Activated CD4-positive, alpha-beta T cell treated with anti-CD3 and anti-CD28 coated beads, Interleukin-2, Interleukin-6, amounts not matched to agents 100 ng/mL and 50 ng/mL, durations not matched to agents 16 hours and 8 hours (primary cell): ENCODE measurements around the gene MEGF11.

ENCODE experiments used
- DNase-seq: peaks from one replicate; pipeline ENCODE4 v3.0.0-alpha.2; 2020

MEGF11 gene

DNA sequence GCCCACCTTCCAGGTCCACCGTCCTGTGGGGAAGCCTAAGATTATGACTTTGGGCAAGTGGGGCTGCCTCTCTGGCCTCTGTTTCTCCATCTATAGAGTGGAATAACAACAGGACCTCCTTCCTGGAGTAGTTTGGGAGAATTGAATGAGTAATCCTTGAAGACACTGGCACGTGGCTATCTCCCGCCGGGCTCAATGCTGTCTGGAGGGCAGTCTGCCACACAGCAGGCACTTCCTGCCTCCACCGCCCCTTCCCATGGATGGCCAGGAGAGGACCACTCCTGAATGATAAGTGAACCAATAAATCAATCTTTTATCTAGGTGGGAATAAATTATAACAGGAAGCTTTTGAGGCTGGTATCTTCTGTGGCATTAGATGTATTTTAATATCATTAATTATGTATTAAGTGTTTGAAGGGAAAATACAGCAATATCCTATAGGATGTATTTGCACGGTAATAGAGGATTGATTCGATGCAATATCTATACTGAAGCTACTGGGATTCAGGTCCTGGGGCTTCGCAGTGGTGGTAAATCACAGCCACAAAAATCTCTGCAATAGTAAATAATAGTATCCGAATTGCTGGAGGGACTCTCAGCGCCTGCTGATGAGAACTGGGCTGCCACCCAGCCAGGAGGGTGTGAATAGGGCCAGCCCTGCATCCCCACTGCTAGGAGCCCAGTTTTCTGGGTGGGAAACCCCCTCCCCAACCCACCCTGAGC, 15.9 kb downstream of the MEGF11 start:
- DNase-seq = no peak

- no peak for DNase-seq
Measured at GRCh38 chr15:66236806-66237375, 16.7 kb downstream of the MEGF11 start.

- DNase-seq = no peak
Measured at GRCh38 chr15:66235866-66236265, 17.7 kb downstream of the MEGF11 start.

DNA sequence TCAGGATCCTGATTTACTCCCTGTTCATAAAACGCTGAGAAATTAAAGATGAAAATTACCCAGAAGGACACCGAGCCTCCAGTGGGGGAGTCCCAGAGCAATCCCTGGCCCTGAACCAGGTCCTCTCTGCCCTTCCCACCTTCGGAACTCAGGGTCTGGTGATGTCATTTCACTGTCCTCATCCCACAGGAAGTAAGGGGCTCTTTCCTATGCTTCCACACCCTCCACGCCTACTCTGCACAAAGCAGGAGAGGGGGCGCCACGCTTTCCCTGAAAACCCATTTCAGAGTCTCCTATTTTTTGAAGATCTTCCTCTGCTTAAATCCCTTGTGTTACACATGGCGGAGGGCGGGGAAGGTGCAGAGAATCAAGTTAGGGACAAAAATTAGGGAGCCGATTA, 18.8 kb downstream of the MEGF11 start:
- DNase-seq = no peak

GRCh38 chr15:66233487-66234415, 19.8 kb downstream of the MEGF11 start:
- no peak for DNase-seq

DNA sequence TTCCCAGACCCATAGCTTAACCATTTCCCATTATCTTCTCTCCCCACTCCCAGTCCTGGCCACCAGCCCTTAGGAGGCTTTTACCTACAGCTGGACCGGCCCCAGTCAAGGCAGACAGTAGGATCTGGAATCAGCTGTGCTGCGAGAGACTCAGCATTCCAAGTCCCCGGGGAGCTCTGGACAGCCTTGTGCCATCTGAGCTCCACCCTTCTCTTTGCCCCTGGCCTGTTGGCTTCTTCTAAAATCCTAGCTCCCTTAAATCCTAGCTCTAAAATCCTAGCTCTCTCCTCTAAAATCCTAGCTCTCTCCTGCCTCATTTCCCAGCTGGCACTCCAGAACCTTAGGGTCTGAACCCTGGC, 21.3 kb downstream of the MEGF11 start:
- no peak for DNase-seq

- no peak for DNase-seq
Measured at GRCh38 chr15:66231394-66232266, 21.9 kb downstream of the MEGF11 start.

DNA sequence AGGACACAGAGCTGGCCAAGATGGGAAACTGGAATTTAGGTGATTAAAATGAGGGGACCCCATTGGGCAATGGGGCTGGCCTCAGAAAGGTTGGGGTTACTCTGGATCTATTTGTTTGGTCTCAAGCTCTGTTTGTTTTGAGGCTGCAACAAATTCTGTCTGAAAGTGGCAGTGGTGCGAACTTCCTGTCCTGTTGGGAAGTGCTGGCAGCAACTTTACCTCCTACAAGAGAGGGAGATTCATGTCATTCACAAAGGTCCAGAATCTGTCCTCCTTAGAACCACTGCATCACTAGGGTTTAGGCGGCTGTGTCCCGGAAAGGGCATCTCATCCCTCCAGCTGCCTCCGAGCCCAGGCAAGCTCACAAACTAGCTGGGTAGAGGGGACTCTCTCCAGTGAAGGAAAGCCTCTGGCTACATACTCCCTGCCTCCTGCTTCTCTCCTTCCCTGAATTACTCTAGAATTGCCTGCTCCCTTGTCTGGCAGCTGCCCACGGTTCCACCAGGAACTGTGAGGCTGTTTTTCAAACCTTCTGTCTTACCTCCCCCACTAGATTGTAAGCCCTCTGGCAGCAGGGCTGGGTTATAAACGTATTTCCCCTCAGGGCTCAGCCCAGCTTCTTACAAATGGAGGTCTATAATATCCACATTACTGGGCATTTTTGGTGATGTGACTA, 23.6 kb downstream of the MEGF11 start:
- no peak for DNase-seq

- DNase-seq = no peak
Measured at GRCh38 chr15:66228807-66229735, 24.5 kb downstream of the MEGF11 start.

DNA sequence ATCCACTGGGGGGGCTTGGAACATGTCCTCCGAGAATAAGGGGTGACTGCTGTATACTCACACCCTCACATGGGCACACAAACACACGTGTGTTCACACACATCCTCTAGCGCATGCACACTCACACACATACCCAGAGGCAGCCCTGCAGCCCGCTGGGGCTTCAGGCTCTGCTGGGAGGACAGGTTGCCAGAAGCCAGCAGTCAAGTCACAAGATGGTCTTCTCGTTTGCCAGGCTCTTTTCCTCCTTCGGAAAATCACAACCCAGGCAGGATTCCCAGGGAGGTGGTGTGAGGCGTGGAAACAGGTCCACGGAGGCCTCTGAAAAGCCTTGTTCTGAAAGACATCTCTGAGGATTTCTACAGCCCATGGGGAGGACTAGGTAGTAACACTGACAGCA, 26.8 kb downstream of the MEGF11 start:
- no peak for DNase-seq

DNA sequence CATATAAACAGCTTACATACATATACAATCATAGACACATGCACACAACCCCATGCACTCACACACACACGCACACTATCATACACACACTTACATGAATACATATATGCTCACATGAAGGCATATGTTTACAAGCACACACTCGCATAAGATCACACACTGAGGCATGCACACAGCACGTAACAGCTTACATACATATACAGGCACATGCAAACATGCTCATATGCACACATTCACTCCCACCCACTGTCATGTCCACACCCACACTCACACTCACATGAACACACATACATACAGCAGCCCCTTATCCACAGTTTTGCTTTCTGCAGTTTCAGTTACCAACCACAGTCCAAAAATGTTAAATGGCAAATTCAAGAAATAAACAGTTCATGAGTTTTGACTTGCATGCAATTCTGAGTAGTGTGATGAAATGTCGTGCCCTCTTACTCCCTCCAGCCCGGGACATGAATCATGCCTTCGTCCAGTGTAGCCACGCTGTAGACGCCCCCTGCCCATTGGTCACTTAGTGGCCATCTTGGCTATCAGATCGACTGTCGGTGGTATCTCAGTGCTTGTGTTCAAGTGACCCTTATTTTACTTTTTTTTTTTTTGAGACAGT, 27.8 kb downstream of the MEGF11 start:
- no peak for DNase-seq

DNA sequence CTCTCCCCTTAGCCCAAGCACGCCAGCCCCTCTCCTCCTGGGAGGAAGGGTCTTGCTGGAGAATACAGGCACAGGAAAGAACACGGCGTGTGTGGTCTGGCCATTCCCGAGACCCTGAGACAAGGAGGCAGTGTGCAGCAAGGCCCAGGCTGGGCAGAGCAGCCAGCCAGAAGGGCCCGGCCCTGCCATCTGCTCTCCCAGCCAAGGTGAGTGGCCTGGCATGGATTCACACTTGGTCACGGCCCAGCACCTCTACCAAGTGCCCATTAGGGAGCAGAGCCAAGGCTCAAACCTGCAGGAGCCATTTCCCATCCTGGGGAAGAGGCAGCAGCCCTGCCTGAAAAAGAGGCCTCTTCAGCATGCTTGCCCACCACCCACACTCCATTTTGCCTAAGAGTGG, 28.6 kb downstream of the MEGF11 start:
- DNase-seq = no peak

GRCh38 chr15:66222273-66223198, 31.0 kb downstream of the MEGF11 start:
- DNase-seq = no peak

DNA sequence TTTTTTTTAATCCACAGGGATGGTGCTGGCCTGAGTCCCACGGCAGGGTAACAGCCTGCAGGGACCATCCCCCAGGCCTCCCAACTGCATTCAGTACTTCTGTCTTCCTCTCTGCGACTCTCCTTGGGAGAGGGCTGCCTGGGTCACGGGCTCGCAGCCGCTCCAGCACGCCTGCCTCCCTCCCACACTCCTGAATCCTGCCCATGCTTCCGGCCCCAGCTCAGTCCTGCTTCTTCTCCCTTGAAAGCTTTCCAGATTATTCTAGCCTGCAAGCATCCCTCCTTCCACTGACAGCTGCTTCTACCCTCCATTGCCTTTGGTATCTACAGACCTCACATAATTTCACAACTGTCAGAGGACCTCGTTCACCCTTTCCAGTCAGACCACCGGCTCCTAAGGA, 32.4 kb downstream of the MEGF11 start:
- DNase-seq = no peak

DNA sequence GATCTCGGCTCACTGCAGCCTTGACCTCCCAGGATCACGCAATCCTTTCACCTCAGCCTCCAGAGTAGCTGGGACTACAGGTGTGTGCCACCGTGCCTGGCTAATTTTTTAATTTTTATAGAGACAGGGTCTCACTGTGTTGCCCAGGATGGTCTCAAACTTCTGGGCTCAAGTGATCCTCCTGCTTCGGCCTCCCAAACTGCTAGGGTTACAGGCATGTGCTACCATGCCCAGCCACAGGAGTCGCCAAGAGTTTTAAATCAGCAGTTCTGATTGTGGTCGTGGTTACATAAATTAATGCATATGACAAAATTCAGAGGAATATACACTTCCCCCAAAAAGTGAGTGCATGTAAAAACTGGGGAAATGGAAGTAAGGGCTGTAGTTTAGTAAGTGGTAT, 32.9 kb downstream of the MEGF11 start:
- no peak for DNase-seq

- DNase-seq = no peak
Measured at GRCh38 chr15:66219339-66219738, 34.2 kb downstream of the MEGF11 start.

GRCh38 chr15:66216806-66217205, 36.7 kb downstream of the MEGF11 start:
- DNase-seq = no peak

GRCh38 chr15:66215811-66216210, 37.7 kb downstream of the MEGF11 start:
- no peak for DNase-seq

GRCh38 chr15:66214246-66214645, 39.3 kb downstream of the MEGF11 start:
- DNase-seq = no peak

DNA sequence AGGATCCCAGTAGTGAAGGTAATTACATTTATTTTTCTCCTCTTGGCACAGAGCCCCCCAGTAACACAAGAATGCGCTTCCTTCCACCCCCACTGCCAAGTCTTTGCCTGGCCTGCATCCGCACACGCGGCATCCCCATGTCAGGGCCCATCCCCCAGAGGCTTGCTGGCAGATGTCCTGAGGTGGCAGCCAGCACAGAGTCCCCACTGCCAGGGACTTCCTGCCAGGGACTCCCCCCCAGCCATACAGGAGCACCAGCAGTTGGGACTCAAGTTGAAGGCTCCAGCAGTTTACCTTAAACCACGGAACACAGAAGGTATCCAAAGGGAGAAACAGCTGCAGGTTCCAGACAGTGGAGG, 41.0 kb downstream of the MEGF11 start:
- no peak for DNase-seq
